GM18520 (cell line): ENCODE results near the gene ZNF804A.

Experiments used
- ATAC-seq: cut with Tn5 transposase; IDR thresholded peaks from one replicate; pipeline ENCODE4 v1.9.1; 2021; ENCODE audit not compliant: unreplicated experiment

Gene ZNF804A

GRCh38 chr2:184610891-184611290, 12.6 kb downstream of the ZNF804A start:
- ATAC-seq: no peak

- ATAC-seq: no peak
Measured at GRCh38 chr2:184611361-184612085, 13.2 kb downstream of the ZNF804A start.

- no peak for ATAC-seq
Measured at GRCh38 chr2:184620367-184620766, 22.0 kb downstream of the ZNF804A start.

- ATAC-seq: no peak
Measured at GRCh38 chr2:184624311-184624710, 26.0 kb downstream of the ZNF804A start.

DNA sequence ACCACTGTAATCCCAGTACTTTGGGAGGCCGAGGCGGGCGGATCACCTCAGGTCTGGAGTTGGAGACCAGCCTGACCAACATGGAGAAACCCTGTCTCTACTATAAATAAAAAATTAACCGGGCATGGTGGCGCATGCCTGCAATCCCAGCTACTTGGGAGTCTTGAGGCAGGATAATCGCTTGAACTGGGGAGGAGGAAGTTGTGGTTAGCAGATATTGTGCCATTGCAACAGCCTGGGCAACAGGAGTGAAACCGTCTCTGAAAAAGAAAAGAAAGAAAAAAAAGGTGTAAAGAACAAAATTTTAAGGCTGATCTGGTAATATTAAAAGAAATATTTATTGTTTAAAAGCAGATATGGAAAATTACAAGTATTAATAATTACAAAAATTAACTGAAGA, 29.7 kb downstream of the ZNF804A start:
- ATAC-seq: no peak

GRCh38 chr2:184633726-184634125, 35.4 kb downstream of the ZNF804A start:
- no peak for ATAC-seq

GRCh38 chr2:184637781-184638180, 39.5 kb downstream of the ZNF804A start:
- ATAC-seq: no peak

GRCh38 chr2:184644685-184645084, 46.4 kb downstream of the ZNF804A start:
- no peak for ATAC-seq

DNA sequence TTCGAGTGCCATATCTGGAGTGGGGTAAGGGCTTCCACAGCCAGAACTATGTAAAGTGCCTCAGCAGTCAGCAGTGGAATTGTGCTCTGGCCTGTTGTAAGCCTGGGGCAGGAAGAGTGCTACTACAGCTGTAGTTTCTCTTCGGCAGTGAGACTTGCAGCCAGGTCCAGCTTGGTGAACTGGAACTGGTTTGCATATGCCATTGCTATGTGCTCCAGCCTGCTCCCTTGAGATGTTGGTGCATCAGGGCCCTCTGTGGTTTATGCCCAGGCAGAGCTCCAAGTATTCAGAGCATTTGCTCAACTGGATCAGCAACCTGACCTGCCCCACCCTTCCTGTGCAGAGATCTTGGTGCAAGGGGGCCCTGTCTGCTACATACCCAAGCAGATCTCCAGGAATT, 47.8 kb downstream of the ZNF804A start:
- ATAC-seq: no peak

DNA sequence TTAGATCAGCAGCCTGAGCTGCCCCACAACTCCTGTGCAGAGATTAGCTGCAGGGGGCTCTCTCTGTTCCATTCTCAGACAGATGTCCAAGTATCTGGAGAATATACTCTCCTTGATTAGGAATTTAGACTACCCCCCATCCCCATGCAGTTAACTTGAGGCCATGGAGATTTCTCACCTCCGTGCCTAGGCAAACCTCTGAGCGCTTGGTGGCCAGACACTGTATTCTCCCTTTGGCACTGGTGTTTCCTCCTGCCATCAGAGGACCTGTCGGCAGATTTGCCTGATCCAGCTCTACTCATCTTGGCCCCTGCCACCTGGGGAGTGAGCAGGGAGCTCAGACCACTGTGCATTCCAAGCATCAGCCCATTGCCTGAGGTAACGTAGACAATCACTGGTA, 48.3 kb downstream of the ZNF804A start:
- no peak for ATAC-seq

GRCh38 chr2:184654945-184655344, 56.6 kb downstream of the ZNF804A start:
- no peak for ATAC-seq

DNA sequence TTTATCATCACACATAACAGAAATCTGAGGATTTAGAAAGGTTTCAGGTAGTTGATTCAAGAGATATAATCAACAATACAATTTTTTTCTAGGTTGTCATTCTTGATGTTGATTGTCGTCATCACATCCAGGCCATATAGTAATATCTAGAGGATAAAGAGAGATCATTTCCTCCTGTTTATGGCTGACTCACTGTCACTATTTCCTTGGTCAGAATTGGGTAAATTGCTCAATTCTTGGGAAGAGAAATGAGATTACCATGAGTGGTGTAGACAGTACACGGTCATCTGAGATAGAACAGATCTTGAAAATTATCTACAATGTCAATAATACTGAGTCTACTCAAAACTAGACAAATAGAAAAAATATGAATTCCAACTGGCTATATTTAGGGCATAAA, 78.8 kb downstream of the ZNF804A start:
- ATAC-seq: no peak

DNA sequence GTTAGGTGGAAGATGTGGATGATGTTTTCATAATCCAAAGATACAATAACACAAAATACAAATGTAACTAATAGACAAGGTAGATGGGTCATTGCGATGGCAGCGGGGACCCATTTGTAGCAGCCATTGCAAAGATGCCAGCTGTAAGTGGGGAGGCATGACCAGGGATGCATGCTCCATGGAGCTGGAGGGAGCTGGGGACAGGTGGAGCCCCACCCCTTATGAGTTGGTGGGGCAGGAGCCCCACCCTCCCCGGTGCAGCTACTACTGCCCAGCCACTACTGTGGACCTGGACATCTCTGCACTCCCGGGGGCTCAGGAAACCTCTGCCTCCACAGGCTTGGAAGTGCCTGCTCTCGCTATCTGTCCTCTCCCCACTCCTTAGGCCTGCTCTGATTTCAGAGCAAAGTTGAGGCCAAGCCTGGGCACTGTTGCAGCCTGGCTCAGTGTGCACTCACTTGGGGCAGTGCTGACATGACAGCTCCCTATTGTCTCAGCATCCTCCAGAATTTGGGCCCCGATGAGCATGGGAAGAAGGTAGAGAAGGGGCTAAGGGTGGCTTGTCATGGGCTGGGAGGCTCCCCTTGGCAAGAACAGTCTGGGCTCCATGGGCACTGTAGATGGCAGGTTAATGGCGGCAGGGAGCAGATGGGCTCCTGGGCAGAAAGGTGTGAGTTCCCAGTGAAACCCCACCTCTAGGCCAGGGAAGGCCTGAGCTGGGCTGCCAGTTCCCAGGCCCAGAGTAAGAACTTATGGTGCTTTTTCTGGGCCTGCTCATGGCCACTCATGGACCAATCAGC, 81.1 kb downstream of the ZNF804A start:
- no peak for ATAC-seq

GRCh38 chr2:184680825-184681224, 82.5 kb downstream of the ZNF804A start:
- ATAC-seq: no peak

DNA sequence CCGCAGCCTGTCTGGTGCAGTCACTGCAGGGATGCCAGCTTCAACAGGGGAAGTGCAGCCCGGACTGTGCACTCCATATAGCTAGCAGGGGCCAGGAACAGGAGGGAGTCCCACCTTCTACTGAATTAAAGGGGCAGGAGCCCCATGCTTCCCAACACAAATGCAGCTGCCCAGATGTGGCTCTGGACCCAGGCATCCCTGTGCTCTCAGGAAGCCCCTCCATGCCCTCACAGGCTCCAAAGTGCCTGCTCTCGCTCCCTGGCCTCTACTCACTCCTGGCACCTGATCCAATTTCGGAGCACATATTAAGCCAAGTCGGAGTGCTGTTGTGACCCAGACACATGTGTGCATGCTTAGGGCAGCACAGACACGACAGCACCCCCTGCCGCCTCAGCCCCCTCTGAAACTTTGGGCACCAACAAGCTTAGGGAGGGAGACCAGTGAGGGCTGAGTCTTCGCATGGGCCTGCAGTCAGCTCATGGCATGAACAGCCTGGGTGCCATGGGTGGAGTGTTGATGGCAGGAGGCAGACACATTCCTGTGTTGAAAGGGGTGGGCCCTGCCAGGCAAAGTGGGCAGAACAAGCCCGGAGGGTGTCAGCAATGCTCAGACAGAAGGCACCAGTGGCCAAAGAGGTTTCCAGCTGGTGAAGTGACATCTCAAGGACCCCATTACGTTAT, 83.5 kb downstream of the ZNF804A start:
- ATAC-seq: no peak

GRCh38 chr2:184683911-184684310, 85.6 kb downstream of the ZNF804A start:
- no peak for ATAC-seq

DNA sequence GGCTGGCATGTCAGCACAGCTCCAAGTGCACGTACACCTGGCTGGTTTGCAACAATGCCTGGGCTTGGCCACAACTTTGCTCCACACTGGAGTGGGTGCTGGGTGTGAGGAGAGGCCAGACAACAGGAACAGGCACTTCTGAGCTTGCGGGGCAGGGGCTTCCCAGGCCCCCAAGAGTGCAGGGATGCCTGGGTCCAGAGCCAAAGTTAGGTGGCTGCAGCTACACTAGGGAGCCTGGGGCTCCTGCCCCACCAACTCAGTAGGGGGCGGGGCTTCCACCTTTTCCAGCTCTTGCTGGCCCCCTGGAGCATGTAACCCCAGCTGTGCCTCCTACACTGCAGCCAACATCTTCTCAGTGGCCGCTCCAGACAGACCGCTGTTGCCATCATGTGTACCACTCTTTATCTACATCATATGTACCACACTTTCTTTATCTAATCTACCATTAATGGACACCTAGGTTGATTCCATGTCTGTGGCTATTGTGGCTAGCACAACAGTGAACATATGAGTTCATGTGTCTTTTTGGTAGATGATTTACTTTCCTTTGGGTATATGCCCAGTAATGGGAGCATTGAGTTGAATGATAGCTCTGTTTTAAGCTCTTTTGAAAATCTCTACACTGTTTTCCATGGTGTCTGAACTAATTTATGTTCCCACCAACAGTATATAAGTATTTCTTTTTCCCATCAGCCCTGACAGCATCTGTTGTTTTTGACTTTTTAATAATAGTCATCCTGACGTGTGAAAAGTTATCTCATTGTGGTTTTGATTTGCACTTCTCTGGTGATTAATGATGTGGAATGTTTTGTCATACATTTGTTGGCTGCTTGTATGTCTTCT, 87.9 kb downstream of the ZNF804A start:
- ATAC-seq: peak; percentile 53

- ATAC-seq: no peak
Measured at GRCh38 chr2:184689638-184690037, 91.3 kb downstream of the ZNF804A start.

DNA sequence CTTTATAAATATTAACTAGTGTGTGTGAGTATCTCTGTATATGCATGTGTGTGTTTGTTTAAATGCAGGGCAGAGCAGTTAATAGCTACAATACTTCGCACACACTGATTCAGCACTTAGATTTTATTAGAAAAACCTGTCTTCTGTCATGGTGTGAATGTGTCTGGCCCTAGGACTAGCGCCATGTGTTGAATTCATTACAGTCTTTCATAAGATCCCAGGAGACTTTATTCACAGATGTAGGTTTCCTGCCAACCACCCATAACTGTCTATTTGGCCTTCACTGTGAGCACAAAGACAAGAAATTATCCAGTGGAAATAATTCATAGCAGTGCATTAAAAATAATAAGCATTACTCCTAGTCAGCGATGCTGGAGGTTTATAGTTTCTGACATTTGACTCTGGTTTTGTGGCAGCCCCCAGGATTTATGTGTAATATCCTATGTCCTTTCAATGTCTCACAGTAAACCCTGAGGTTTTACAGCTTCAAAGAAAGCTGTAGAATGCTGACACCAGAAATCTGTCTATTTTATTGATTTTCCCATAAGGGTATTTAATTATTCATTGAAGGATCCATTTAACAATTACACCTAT, 93.9 kb downstream of the ZNF804A start:
- ATAC-seq: no peak

DNA sequence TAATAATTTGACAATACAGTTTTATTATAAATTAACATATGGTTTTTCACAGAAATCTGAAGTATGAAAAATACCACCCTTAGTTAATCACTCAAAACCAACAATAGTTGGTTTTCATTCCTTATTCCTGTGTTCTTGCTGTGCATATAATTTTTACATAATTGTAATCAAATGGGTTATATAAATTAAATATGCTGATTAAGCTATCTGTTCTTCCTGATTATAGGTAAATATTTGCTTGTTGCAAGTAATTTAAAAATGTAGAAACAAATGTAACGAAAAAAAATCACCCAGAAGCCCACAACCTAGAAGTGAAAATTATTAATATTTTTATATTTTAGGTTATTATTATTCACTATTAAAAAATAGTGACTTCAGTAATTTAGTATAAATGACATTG, 98.3 kb downstream of the ZNF804A start:
- ATAC-seq: no peak

- no peak for ATAC-seq
Measured at GRCh38 chr2:184698476-184698875, 100.1 kb downstream of the ZNF804A start.
